ENCODE measurements around the gene RFT1.

RFT1 gene

GRCh38 chr3:53158765-53159155 lies 28.5 kb upstream of the RFT1 start:
- TF ChIP-seq CTCF (conservative IDR thresholded peaks at IDR 0.05; ENCODE audit: low read length): no peak
- DNase-seq (ENCODE audit: low read depth): no peak
- no peak overlapping the region for H3K4me3 ChIP-seq (ENCODE audit: low read length)

- DNase-seq (ENCODE audit: low read depth): no peak
- H3K4me3 ChIP-seq (ENCODE audit: low read length): no peak overlapping the region
- TF ChIP-seq CTCF (conservative IDR thresholded peaks at IDR 0.05; ENCODE audit: low read length): no peak
These were observed 27.8 kb upstream of the RFT1 start for GRCh38 chr3:53157974-53158580.

- no peak overlapping the region for H3K4me3 ChIP-seq (ENCODE audit: low read length)
- no peak for TF ChIP-seq CTCF (conservative IDR thresholded peaks at IDR 0.05; ENCODE audit: low read length)
- no peak for DNase-seq (ENCODE audit: low read depth)
These were observed 26.2 kb upstream of the RFT1 start for GRCh38 chr3:53156368-53156834.

GRCh38 chr3:53155760-53156159 lies 25.5 kb upstream of the RFT1 start:
- DNase-seq (ENCODE audit: low read depth): no peak
- TF ChIP-seq CTCF (conservative IDR thresholded peaks at IDR 0.05; ENCODE audit: low read length): no peak
- no peak overlapping the region for H3K4me3 ChIP-seq (ENCODE audit: low read length)

- no peak for TF ChIP-seq CTCF (conservative IDR thresholded peaks at IDR 0.05; ENCODE audit: low read length)
- DNase-seq (ENCODE audit: low read depth): no peak
- no peak overlapping the region for H3K4me3 ChIP-seq (ENCODE audit: low read length)
These were observed 24.6 kb upstream of the RFT1 start for GRCh38 chr3:53154881-53155285.

GRCh38 chr3:53153980-53154379 lies 23.7 kb upstream of the RFT1 start:
- TF ChIP-seq CTCF (conservative IDR thresholded peaks at IDR 0.05; ENCODE audit: low read length): no peak
- no peak overlapping the region for H3K4me3 ChIP-seq (ENCODE audit: low read length)
- DNase-seq (ENCODE audit: low read depth): no peak

- H3K4me3 ChIP-seq (ENCODE audit: low read length): no peak overlapping the region
- no peak for TF ChIP-seq CTCF (conservative IDR thresholded peaks at IDR 0.05; ENCODE audit: low read length)
- DNase-seq (ENCODE audit: low read depth): no peak
These were observed 23.1 kb upstream of the RFT1 start for GRCh38 chr3:53153264-53153823.
